K562 (cell line): ENCODE data around the gene DCAKD. TPM values are rescaled to one million over a fixed set of nuclear protein-coding genes. Genes with fewer than 3 reads are reported as not detected.
A peak's percentile ranks its signal among the peaks of the same experiment; 100 is the strongest.
"Not testable (repeated sequence)": the region's sequence is repeated elsewhere in the genome, so short reads cannot be mapped to it uniquely, and the experiment has no call there.

ENCODE experiments used
- ATAC-seq: fragments of 200-7000 bp; cut with Tn5 transposase; 3 replicates; pipeline ENCODE4 v1.9.1; 2020; ENCODE audit warnings: moderate library complexity
- BruUV-seq: library from RNA; stranded (reverse); fragments of 400-500 nt; replicated peaks from 2 replicates; lab custom pipeline; 2021; lab: Mats Ljungman, UMichigan
- CTCF ChIA-PET: fragments of 300-600 bp; formaldehyde crosslinking; extraction: SDS; loops from one replicate; lab custom pipeline; 2021; ENCODE audit warnings: low intra/inter-chr PET ratio; lab: Yijun Ruan, JAX
- POLR2A ChIA-PET: fragments of 300-600, 350-650 bp; sonication (Branson Sonifier 250); formaldehyde crosslinking; extraction: SDS; loops from one replicate; lab custom pipeline; 2021; ENCODE audit warnings: antibody characterized with exemption, inconsistent platforms; lab: Yijun Ruan, JAX
- DNase-seq, 4 experiments: peaks; one replicate each; pipeline versions ENCODE4 v3.0.0 to v3.0.0-alpha.2; 2011 to 2018; ENCODE audit warnings: low spot score in 3 of 4, mixed read lengths in 3 of 4; ENCODE audit errors: extremely low read depth in 1 of 4
- FAIRE-seq: peaks from 2 replicates; lab custom pipeline; 2011; peaks lifted over from hg19 to GRCh38; lab: Jason Lieb, UNC
- H2AFZ ChIP-seq: 2 replicates; pipeline ENCODE4 v1.6.0; 2011; ENCODE audit warnings: low read depth, low read length, control low read depth, inconsistent platforms
- H3K27ac ChIP-seq: fragments of 200-600 bp; 3 replicates; pipeline ENCODE4 v1.8.0; 2011; ENCODE audit warnings: low read depth, mild to moderate bottlenecking, control low read depth, inconsistent platforms, low read length, moderate library complexity, mixed read lengths; ENCODE audit errors: extremely low read depth
- H3K27me3 ChIP-seq, 2 experiments: fragments of 300-600 bp in 1 of 2; 2 replicates in 1 of 2; 3 replicates in 1 of 2; pipeline versions ENCODE4 v1.6.0 to v1.8.0; 2011; ENCODE audit warnings: inconsistent platforms in 2 of 2, low read length in 2 of 2, mild to moderate bottlenecking in 1 of 2, mixed read lengths in 1 of 2, moderate library complexity in 1 of 2; ENCODE audit not compliant: control insufficient read depth in 2 of 2, insufficient read depth in 2 of 2
- H3K36me3 ChIP-seq: fragments of 300-600 bp; 3 replicates; pipeline ENCODE4 v1.8.0; 2011; ENCODE audit warnings: mild to moderate bottlenecking, low read length, inconsistent platforms; ENCODE audit not compliant: control insufficient read depth, insufficient read depth
- H3K4me1 ChIP-seq, 2 experiments: fragments of 200-600 bp in 1 of 2; replicated peaks in 1 of 2; 2 replicates in 1 of 2; 3 replicates in 1 of 2; pipeline versions ENCODE4 v1.5.1 to v1.8.0; 2011; ENCODE audit warnings: inconsistent platforms in 2 of 2, low read length in 2 of 2, mild to moderate bottlenecking in 1 of 2, mixed read lengths in 1 of 2, moderate library complexity in 1 of 2; ENCODE audit not compliant: control insufficient read depth in 2 of 2, insufficient read depth in 2 of 2
- H3K4me2 ChIP-seq: 2 replicates; pipeline ENCODE4 v1.6.1; 2011; ENCODE audit warnings: low read length, control low read depth, inconsistent platforms, mixed read lengths; ENCODE audit not compliant: insufficient read depth
- H3K4me3 ChIP-seq: fragments of 200-600 bp; sonication (generic), shearing (Covaris generic); 2 replicates; pipeline ENCODE4 v1.5.1; 2016; ENCODE audit warnings: control low read depth, inconsistent platforms
- H3K79me2 ChIP-seq: fragments of 200-600 bp; 3 replicates; pipeline ENCODE4 v1.8.0; 2011; ENCODE audit warnings: low read length, inconsistent platforms; ENCODE audit not compliant: control insufficient read depth, insufficient read depth
- H3K9ac ChIP-seq, 2 experiments: 2 replicates each; pipeline versions ENCODE4 v1.6.0 to v1.6.1; 2011; ENCODE audit warnings: low read depth in 2 of 2, low read length in 2 of 2, control low read depth in 1 of 2, inconsistent platforms in 1 of 2, mild to moderate bottlenecking in 1 of 2, mixed read lengths in 1 of 2; ENCODE audit not compliant: insufficient read depth in 1 of 2
- H3K9me1 ChIP-seq: one replicate; pipeline ENCODE4 v1.6.0; 2011; ENCODE audit warnings: inconsistent platforms, mild to moderate bottlenecking, low read length, moderate library complexity; ENCODE audit not compliant: control insufficient read depth, insufficient read depth
- H3K9me3 ChIP-seq: replicated peaks from 2 replicates; pipeline ENCODE4 v1.5.1; 2011; ENCODE audit warnings: low read depth, low read length, inconsistent platforms; ENCODE audit not compliant: control insufficient read depth, insufficient read depth
- H4K20me1 ChIP-seq: replicated peaks from 2 replicates; pipeline ENCODE4 v1.6.1; 2011; ENCODE audit warnings: low read length, inconsistent platforms, mixed read lengths; ENCODE audit not compliant: control insufficient read depth, insufficient read depth
- GABPA ChIP-seq: fragments of 200-800 bp; sonication (Bioruptor generic); conservative IDR thresholded peaks from 2 replicates; pipeline ENCODE4 v1.6.1; 2016; ENCODE audit warnings: low read depth, missing genetic modification characterization, missing compliant biosample characterization
- POLR2G ChIP-seq: fragments of 200-400 bp; formaldehyde crosslinking; IDR thresholded peaks from 2 replicates; pipeline ENCODE4 v1.6.1; 2017; ENCODE audit warnings: low read depth, mild to moderate bottlenecking, antibody characterized with exemption, low read length, moderate library complexity
- ZNF584 ChIP-seq: fragments of 200-800 bp; sonication (Bioruptor generic); IDR thresholded peaks from 2 replicates; pipeline ENCODE4 v1.6.1; 2016; ENCODE audit warnings: low read depth, mild to moderate bottlenecking, missing genetic modification characterization, missing compliant biosample characterization
- WGBS: fragments of 100-300 bp; shearing (Covaris generic); methylation state at CpG from one replicate; pipeline ENCODE4 v1.1.6; 2016; ENCODE audit warnings: low coverage, mixed read lengths; ENCODE audit not compliant: insufficient coverage; ENCODE audit errors: missing lambda C conversion rate; 5-methylcytosine and 5-hydroxymethylcytosine counted together
- in situ Hi-C: fragments of 300-500 bp; cut with MboI; formaldehyde crosslinking; loops from 4 replicates; pipeline ENCODE4 v1.15.0; 2018; ENCODE audit warnings: inconsistent platforms, mixed read lengths
- intact Hi-C: fragments of 100-400 bp; cut with micrococcal nuclease; formaldehyde crosslinking; loops from 2 replicates; pipeline ENCODE4 v1.14.2; 2022
- polyA plus RNA-seq, 8 experiments: library from polyadenylated mRNA; depleted of rRNA in 4 of 8; stranded (reverse) in 5 of 8; unstranded in 3 of 8; fragments of >200 nt; fragmentation: Nextera tagmentation in 2 of 8; fragmentation: Illumina TruSeq in 1 of 8; extraction: Ambion mirVana in 2 of 8; extraction: Trizol in 1 of 8; gene quantifications; 2 replicates each; pipeline versions ENCODE4 v1.2.1 to v1.2.3, GENCODE V29; 2011 to 2014; ENCODE audit warnings: inconsistent platforms in 1 of 8, missing spikeins in 1 of 8
- total RNA-seq, 7 experiments: library from RNA; depleted of rRNA in 6 of 7; stranded (reverse); fragments of >200 nt in 6 of 7; fragmentation: Illumina TruSeq in 2 of 7; extraction: Trizol in 2 of 7; gene quantifications; 2 replicates each; pipeline versions ENCODE4 v1.2.1 to v1.2.3, GENCODE V29; 2011 to 2021; ENCODE audit warnings: low replicate concordance in 1 of 7
- TF ChIP-seq, protein P1 (sequence below): fragments of 200-800 bp; sonication (Bioruptor generic); IDR thresholded peaks from 2 replicates; pipeline ENCODE4 v1.6.1; 2017; ENCODE audit warnings: missing genetic modification characterization, missing compliant biosample characterization

The DCAKD gene
- total and polyA plus RNA-seq, 9 of the 15 experiments (the other 6 are each of a cell fraction or from before 2014, with no cell fraction given) = 7.9 to 35.5 (median 21.4) TPM

DNA sequence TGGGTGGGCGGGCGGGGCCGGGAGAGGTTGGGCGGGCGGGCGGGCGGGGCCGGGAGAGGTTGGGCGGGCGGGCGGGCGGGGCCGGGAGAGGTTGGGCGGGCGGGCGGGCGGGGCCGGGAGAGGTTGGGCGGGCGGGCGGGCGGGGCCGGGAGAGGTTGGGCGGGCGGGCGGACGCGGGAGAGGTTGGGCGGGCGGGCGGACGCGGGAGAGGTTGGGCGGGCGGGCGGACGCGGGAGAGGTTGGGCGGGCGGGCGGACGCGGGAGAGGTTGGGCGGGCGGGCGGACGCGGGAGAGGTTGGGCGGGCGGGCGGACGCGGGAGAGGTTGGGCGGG, 254 bp upstream of the DCAKD start:
- DNase-seq, in situ Hi-C loops, FAIRE-seq, BruUV-seq, H3K9me1 ChIP-seq, H3K27me3 ChIP-seq, intact Hi-C loops, H3K9ac ChIP-seq, ATAC-seq, H2AFZ ChIP-seq, H3K9me3 ChIP-seq, H4K20me1 ChIP-seq, H3K27ac ChIP-seq, CTCF ChIA-PET, H3K4me2 ChIP-seq: not testable (repeated sequence)
- Histone ChIP-seq H3K4me3 (peak overlapping the region; percentile 42; the same call in 1 of the 2 replicates), H3K4me1 (peaks cover 17 to 20% of the 10 kb centered on the region in 2 experiments), H3K79me2 (peaks cover 52% of the 10 kb centered on the region), H3K36me3 (peaks cover 12% of the 10 kb centered on the region; the same call in 1 of the 3 replicates)
- POLR2A ChIA-PET = interaction anchor here (1.0 to 5.0 kb wide), 4 partner anchors 11 to 99 kb away, joined by 3 to 47 read pairs (median 6); partner anchors contain the start of genes HEXIM1 and NMT1
- TF ChIP-seq ZNF584 (CRISPR knock-in tag) (0 out of 2 replicates have a peak, but pooled peaks have one; percentile 2), POLR2G (peak; percentile 38; the same call in 1 of the 2 replicates), GABPA (tag) (peak; percentile 85)
- TF ChIP-seq, protein P1, sequence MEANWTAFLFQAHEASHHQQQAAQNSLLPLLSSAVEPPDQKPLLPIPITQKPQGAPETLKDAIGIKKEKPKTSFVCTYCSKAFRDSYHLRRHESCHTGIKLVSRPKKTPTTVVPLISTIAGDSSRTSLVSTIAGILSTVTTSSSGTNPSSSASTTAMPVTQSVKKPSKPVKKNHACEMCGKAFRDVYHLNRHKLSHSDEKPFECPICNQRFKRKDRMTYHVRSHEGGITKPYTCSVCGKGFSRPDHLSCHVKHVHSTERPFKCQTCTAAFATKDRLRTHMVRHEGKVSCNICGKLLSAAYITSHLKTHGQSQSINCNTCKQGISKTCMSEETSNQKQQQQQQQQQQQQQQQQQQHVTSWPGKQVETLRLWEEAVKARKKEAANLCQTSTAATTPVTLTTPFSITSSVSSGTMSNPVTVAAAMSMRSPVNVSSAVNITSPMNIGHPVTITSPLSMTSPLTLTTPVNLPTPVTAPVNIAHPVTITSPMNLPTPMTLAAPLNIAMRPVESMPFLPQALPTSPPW (CRISPR knock-in tag) = peak; percentile 82
- WGBS = no CpG with 5 or more reads among the region's 54 CpGs
